Fibroblast of mammary gland (primary cell): Measurements from ENCODE around the gene TTLL8.
A peak's percentile ranks its signal among the peaks of the same experiment; 100 is the strongest.

Experiments used
- DNase-seq: peaks from one replicate; pipeline ENCODE4 v3.0.0-alpha.2; 2010; ENCODE audit warnings: low read depth
- H3K4me3 ChIP-seq: 2 replicates; pipeline ENCODE4 v1.5.1; 2011; ENCODE audit warnings: low read depth, mild to moderate bottlenecking, low read length, moderate library complexity; ENCODE audit not compliant: control insufficient read depth
- TF ChIP-seq, protein P1 (sequence below): conservative IDR thresholded peaks from 2 replicates; pipeline ENCODE4 v1.5.1; 2011; ENCODE audit warnings: low read depth, low read length, inconsistent platforms; ENCODE audit not compliant: control insufficient read depth, insufficient read depth

Gene TTLL8

DNA sequence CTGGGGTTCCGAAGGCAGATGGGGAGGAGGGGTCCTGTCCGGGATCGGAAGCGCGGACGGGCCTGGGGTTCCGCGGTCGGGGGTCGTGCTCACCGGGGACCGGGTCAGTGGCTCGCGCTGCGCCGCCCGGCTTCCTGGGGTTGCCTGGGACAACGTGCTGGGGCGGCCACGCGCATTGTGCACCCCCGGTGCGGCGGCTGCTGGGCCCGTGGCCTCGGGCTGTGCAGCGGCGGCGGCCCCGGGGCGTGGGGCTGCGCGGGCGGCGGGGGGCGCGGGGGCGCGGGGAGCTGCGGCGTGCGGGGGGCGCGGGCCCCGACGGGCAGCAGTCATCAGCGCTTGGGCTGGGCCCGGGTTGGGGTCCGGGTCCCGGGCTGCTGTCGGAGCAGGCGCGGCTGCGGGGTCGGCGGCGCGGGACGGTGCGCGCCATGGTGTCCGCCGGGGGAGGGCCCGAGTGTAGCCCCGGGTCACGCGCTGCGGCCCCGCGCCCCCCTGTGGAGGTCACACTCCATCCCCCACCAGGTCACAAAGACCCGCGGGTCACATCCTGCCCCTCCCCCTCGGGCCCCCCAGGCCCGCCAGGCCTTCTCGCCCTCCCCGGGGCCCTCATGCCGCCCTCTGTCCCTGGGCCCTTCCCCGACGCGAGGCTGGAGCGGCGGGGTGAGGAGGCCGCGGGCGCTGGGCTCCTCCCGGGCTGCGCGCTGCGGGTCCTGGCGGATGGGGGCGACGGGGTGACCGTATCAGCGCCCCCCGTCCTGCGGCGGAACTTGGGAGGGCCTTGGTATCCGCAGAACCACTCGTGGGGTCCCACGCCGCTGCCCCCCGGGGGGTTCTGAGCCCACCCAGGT is at the start of gene TTLL8:
TTLL8 (minus strand) TSS at position 238 of the 845 bp plus-strand sequence.
- DNase-seq, result no peak
- TF ChIP-seq, protein P1, sequence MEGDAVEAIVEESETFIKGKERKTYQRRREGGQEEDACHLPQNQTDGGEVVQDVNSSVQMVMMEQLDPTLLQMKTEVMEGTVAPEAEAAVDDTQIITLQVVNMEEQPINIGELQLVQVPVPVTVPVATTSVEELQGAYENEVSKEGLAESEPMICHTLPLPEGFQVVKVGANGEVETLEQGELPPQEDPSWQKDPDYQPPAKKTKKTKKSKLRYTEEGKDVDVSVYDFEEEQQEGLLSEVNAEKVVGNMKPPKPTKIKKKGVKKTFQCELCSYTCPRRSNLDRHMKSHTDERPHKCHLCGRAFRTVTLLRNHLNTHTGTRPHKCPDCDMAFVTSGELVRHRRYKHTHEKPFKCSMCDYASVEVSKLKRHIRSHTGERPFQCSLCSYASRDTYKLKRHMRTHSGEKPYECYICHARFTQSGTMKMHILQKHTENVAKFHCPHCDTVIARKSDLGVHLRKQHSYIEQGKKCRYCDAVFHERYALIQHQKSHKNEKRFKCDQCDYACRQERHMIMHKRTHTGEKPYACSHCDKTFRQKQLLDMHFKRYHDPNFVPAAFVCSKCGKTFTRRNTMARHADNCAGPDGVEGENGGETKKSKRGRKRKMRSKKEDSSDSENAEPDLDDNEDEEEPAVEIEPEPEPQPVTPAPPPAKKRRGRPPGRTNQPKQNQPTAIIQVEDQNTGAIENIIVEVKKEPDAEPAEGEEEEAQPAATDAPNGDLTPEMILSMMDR, result no peak
- H3K4me3 ChIP-seq, result no peak within 1 kb of the TSS

DNA sequence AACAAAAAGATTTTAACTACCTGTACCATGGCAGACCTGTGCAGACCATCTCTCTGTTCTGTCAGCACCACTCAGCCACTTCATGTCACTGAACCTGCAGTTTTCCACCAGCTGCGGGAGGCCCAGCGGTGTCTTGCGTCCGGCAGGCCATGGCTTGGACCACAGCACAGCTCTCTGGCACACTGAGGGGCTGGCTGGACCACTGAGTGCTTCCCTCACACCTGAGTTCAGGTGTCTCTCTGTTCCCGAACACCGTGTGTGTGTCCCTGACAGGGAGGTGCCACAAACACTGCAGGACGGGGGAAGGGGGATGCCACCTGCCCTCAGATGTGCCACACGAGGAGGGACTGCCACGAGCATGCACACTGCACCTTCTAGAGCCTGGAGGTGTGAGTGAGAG is 49.4 kb upstream of the TTLL8 start:
- no peak for DNase-seq
- no peak overlapping the region for H3K4me3 ChIP-seq
- TF ChIP-seq, protein P1, result no peak

DNA sequence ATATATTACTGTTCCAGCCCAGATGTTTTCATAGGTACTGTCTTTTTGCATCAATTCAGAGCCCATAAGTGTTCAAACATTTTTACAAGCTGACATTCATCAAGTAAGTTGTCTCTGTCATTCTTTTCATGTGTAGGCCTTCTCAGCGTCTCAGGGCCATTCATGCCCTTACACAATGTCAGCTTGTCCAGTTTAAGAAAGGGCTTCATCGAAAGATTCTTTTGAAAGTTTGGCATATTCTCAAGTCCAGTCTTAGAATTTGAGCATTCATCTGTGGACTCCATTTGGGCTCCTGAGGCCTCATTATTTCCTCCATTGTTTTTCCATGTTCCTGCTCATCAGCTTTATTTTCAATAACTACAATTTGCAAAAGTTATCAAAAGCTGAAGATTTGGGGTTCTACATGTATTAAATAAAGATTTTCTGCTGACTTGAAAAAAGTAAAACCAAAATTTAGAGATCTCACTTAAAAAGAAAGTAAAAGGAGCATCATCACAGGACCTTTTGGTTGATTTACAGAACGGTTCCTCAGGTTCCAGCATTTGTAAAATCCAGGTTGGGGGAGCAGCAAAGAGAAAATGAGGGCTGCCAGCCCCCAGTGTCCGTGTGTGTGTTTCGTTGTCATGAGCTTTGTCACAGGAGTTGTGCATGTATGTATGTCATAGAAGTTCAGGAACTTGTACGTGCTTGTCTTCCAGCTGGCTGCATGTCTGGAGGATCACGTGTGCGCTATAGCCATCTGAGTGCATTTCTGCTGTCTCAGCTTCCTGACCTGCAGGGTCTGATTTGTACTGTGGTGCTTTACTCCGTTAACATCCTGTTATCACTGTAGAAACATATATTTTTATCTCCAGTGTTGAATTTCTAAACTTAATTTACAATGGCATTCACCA is 47.4 kb upstream of the TTLL8 start:
- DNase-seq, result peak; percentile 18
- no peak overlapping the region for H3K4me3 ChIP-seq
- TF ChIP-seq, protein P1, result no peak

- H3K4me3 ChIP-seq, result no peak overlapping the region
- TF ChIP-seq, protein P1, result no peak
- DNase-seq, result no peak
Measured at GRCh38 chr22:50104141-50104544, 46.0 kb upstream of the TTLL8 start.

DNA sequence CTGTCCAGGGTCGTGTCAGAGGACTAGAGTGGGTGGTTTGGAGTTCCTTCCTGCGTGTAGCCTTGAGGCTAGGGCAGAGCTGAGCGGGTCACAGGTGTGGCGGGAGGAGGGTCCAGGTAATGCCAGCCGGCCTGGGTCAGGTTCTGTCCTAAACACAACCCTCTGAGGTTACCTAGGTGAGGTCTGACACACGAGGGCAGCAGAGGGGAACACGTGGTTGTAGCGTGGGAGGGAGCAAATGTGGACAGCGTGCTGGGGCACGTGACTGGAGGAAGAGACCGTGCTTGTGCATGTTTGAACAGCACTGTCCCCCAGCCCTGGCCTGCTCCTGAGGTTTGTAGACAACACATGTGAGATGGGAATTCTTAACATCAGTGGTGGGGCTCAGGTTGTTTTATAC is 44.8 kb upstream of the TTLL8 start:
- DNase-seq, result no peak
- no peak overlapping the region for H3K4me3 ChIP-seq
- TF ChIP-seq, protein P1, result no peak

DNA sequence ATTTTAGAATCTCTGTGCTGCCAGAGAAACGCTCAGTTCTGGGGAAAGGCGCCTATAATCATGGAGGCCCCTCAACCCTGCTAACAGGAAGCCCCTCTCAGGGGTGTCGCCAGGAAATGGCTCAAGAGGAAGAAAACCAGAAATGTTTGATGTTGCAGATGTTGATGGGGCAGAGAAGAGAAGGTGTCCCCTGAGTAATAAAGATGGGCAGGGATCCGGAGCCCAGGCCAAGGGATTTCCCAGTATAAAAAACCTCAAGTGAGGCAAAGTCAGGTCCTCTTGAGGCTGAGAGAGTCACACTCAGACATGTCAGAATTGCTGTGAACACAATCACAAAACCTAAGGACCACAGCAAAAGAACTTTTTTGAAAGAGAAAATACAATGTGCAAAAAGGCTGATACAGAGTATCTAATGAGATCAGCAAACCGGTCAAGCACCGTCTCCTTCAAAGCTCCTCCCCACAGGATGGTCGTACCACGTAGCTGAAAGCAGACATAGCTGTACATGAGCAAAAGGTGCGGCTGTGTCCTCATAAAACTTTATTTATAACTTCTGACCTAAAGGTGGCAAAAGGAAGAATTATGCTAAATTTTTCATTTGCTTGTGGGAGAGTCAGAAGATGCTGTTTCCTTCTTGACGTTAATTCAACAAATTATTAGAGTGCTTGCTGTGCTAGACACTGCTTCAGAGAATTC is 43.9 kb upstream of the TTLL8 start:
- TF ChIP-seq, protein P1, result no peak
- no peak overlapping the region for H3K4me3 ChIP-seq
- no peak for DNase-seq
